WTC11 (cell line): ENCODE results near the gene AOAH. TPM values are rescaled to one million over a fixed set of nuclear protein-coding genes. Genes with fewer than 3 reads are reported as not detected.
"Not testable (repeated sequence)": the region's sequence is repeated elsewhere in the genome, so short reads cannot be mapped to it uniquely, and the experiment has no call there.

ENCODE experiments used
- ATAC-seq: fragments of 200-7000 bp; cut with Tn5 transposase; 2 replicates; pipeline ENCODE4 v1.10.0; 2021; ENCODE audit warnings: mild to moderate bottlenecking, moderate library complexity
- CTCF ChIA-PET: fragments of 300-600 bp; sonication (Branson Sonifier 250); formaldehyde crosslinking; loops from one replicate; lab custom pipeline; 2021; ENCODE audit warnings: antibody characterized with exemption; lab: Charles Lee
- POLR2A ChIA-PET: fragments of 350-600 bp; sonication (Branson Sonifier 250); formaldehyde crosslinking; loops from one replicate; lab custom pipeline; 2021; ENCODE audit warnings: antibody characterized with exemption; lab: Charles Lee
- DNase-seq: peaks from one replicate; pipeline ENCODE4 v3.0.0; 2021; ENCODE audit warnings: low spot score
- H3K27ac Mint-ChIP-seq: 2 replicates; pipeline ENCODE4 v1.8.0; 2021; ENCODE audit warnings: mixed read lengths
- H3K27me3 Mint-ChIP-seq: 2 replicates; pipeline ENCODE4 v1.8.0; 2021; ENCODE audit warnings: low read depth, mild to moderate bottlenecking, moderate library complexity, mixed read lengths
- H3K36me3 Mint-ChIP-seq: 2 replicates; pipeline ENCODE4 v1.8.0; 2021; ENCODE audit warnings: mixed read lengths
- H3K4me1 Mint-ChIP-seq: 2 replicates; pipeline ENCODE4 v1.8.0; 2022; ENCODE audit warnings: mixed read lengths
- H3K4me3 Mint-ChIP-seq: 2 replicates; pipeline ENCODE4 v1.8.0; 2021; ENCODE audit warnings: mild to moderate bottlenecking, moderate library complexity, mixed read lengths
- H3K9me3 Mint-ChIP-seq: 2 replicates; pipeline ENCODE4 v1.8.0; 2021; ENCODE audit warnings: mixed read lengths
- ARID4B ChIP-seq: sonication (generic); formaldehyde crosslinking; IDR thresholded peaks from 2 replicates; pipeline ENCODE4 v1.8.0; 2023; ENCODE audit warnings: missing genetic modification reagents, mild to moderate bottlenecking, borderline replicate concordance
- E2F1 ChIP-seq: sonication (generic); formaldehyde crosslinking; IDR thresholded peaks from 2 replicates; pipeline ENCODE4 v1.8.0; 2022; ENCODE audit warnings: mild to moderate bottlenecking, missing genetic modification reagents
- EMX1 ChIP-seq: fragments of 250-450 bp; sonication (Bioruptor Pico); IDR thresholded peaks from 2 replicates; pipeline ENCODE4 v1.8.0; 2021; ENCODE audit warnings: mild to moderate bottlenecking
- GRHL2 ChIP-seq: fragments of 250-450 bp; sonication (Bioruptor Pico); IDR thresholded peaks from 2 replicates; pipeline ENCODE4 v1.8.0; 2022; ENCODE audit warnings: mild to moderate bottlenecking, moderate library complexity; ENCODE audit not compliant: insufficient replicate concordance, severe bottlenecking
- JAZF1 ChIP-seq: fragments of 250-450 bp; sonication (Bioruptor Pico); IDR thresholded peaks from 2 replicates; pipeline ENCODE4 v1.9.0; 2021; ENCODE audit warnings: moderate library complexity, mild to moderate bottlenecking, inconsistent platforms
- MXD4 ChIP-seq: fragments of 250-450 bp; sonication (Bioruptor Pico); IDR thresholded peaks from 2 replicates; pipeline ENCODE4 v1.8.0; 2021; ENCODE audit warnings: mild to moderate bottlenecking, moderate library complexity, borderline replicate concordance
- MYBL2 ChIP-seq: sonication (generic); formaldehyde crosslinking; IDR thresholded peaks from 2 replicates; pipeline ENCODE4 v1.8.1; 2023; ENCODE audit warnings: mild to moderate bottlenecking, moderate library complexity, missing genetic modification reagents
- NFE2L1 ChIP-seq: sonication (generic); formaldehyde crosslinking; IDR thresholded peaks from 2 replicates; pipeline ENCODE4 v1.8.1; 2023; ENCODE audit warnings: missing genetic modification reagents
- OVOL2 ChIP-seq: fragments of 250-450 bp; sonication (Bioruptor Pico); IDR thresholded peaks from 2 replicates; pipeline ENCODE4 v1.9.0; 2021; ENCODE audit warnings: mild to moderate bottlenecking, borderline replicate concordance
- RELA ChIP-seq: sonication (generic); formaldehyde crosslinking; IDR thresholded peaks from 2 replicates; pipeline ENCODE4 v1.8.1; 2022; ENCODE audit warnings: missing genetic modification reagents, mild to moderate bottlenecking, borderline replicate concordance
- ZNF219 ChIP-seq: sonication (generic); formaldehyde crosslinking; IDR thresholded peaks from 2 replicates; pipeline ENCODE4 v1.8.0; 2023; ENCODE audit warnings: missing genetic modification reagents, mild to moderate bottlenecking, borderline replicate concordance
- ZNF281 ChIP-seq: sonication (generic); formaldehyde crosslinking; IDR thresholded peaks from 2 replicates; pipeline ENCODE4 v1.8.0; 2023; ENCODE audit warnings: mild to moderate bottlenecking, missing genetic modification reagents
- ZSCAN18 ChIP-seq: fragments of 250-450 bp; sonication (Bioruptor Pico); IDR thresholded peaks from 2 replicates; pipeline ENCODE4 v2.1.2; 2022; ENCODE audit warnings: mild to moderate bottlenecking, moderate library complexity
- total RNA-seq: library from RNA; stranded (reverse); gene quantifications from 3 replicates; pipeline ENCODE4 v1.2.3, GENCODE V29; 2021

The AOAH gene
- total RNA-seq, 1 experiment from 2014 or later: 0.31 TPM

GRCh38 chr7:36504617-36505016, 219.7 kb downstream of the AOAH start:
- H3K27ac Mint-ChIP-seq, H3K27me3 Mint-ChIP-seq, POLR2A ChIA-PET, H3K4me3 Mint-ChIP-seq, CTCF ChIA-PET, DNase-seq, ATAC-seq, H3K4me1 Mint-ChIP-seq: not testable (repeated sequence)
- Mint-ChIP-seq H3K36me3 (peaks cover 11% of the 10 kb centered on the region), H3K9me3 (peaks cover 34% of the 10 kb centered on the region)

- H3K9me3 Mint-ChIP-seq: peaks cover 38% of the 10 kb centered on the region
These were observed 220.1 kb downstream of the AOAH start for GRCh38 chr7:36504216-36504615.

GRCh38 chr7:36497775-36498174, 226.5 kb downstream of the AOAH start:
- H3K9me3 Mint-ChIP-seq: peaks cover 27% of the 10 kb centered on the region
- ChIA-PET POLR2A (no interaction called here), CTCF (interaction anchor here (0.6 kb wide), 1 partner anchor 12 kb away, joined by 3 read pairs; no protein-coding TSS in a partner anchor)
- DNase-seq (no peak), ATAC-seq (no peak)
- no peaks in the 10 kb centered on the region; the same call in 1 of the 2 replicates for H3K36me3 Mint-ChIP-seq
- H3K27ac Mint-ChIP-seq: no peak overlapping the region
- H3K4me3 Mint-ChIP-seq: no peak overlapping the region
- TF ChIP-seq ZNF281 (CRISPR knock-in tag): no peak
- no peak for TF ChIP-seq OVOL2
- no peak for TF ChIP-seq NFE2L1 (CRISPR knock-in tag)
- TF ChIP-seq MXD4 (CRISPR knock-in tag): no peak
- no peak for TF ChIP-seq ARID4B (CRISPR knock-in tag)
- TF ChIP-seq GRHL2 (CRISPR knock-in tag): no peak
- TF ChIP-seq RELA (CRISPR knock-in tag): no peak
- TF ChIP-seq JAZF1 (CRISPR knock-in tag): no peak
- TF ChIP-seq MYBL2 (CRISPR knock-in tag): no peak
- no peak for TF ChIP-seq EMX1 (CRISPR knock-in tag)
- TF ChIP-seq E2F1 (CRISPR knock-in tag): no peak
- TF ChIP-seq ZNF219 (CRISPR knock-in tag): no peak
- TF ChIP-seq ZSCAN18 (CRISPR knock-in tag): no peak
- peaks cover 4% of the 10 kb centered on the region; the same call in 1 of the 2 replicates for H3K4me1 Mint-ChIP-seq
- no peaks in the 10 kb centered on the region for H3K27me3 Mint-ChIP-seq

More at GRCh38 chr7:36504216-36504615, 220.1 kb downstream of the AOAH start:
- POLR2A ChIA-PET, H3K4me1 Mint-ChIP-seq, H3K4me3 Mint-ChIP-seq, H3K27me3 Mint-ChIP-seq, CTCF ChIA-PET, ATAC-seq, H3K27ac Mint-ChIP-seq, DNase-seq: not testable (repeated sequence)
- peaks cover 11% of the 10 kb centered on the region for H3K36me3 Mint-ChIP-seq

- CTCF ChIA-PET: interaction anchor here (0.6 kb wide), 1 partner anchor 11 kb away, joined by 3 read pairs; no protein-coding TSS in a partner anchor
- POLR2A ChIA-PET, H3K4me1 Mint-ChIP-seq, ATAC-seq, H3K36me3 Mint-ChIP-seq, H3K27ac Mint-ChIP-seq, H3K4me3 Mint-ChIP-seq, H3K27me3 Mint-ChIP-seq, DNase-seq: not testable (repeated sequence)
- H3K9me3 Mint-ChIP-seq: peaks cover 22% of the 10 kb centered on the region
These were observed 227.1 kb downstream of the AOAH start for GRCh38 chr7:36497176-36497575.
